GM19023 (cell line): ENCODE measurements around the gene ZPBP2.
"Not testable (repeated sequence)": the region's sequence is repeated elsewhere in the genome, so short reads cannot be mapped to it uniquely, and the experiment has no call there.

Source experiments
- ATAC-seq: cut with Tn5 transposase; IDR thresholded peaks from one replicate; pipeline ENCODE4 v1.9.1; 2021; ENCODE audit warnings: mild to moderate bottlenecking, moderate library complexity; ENCODE audit not compliant: unreplicated experiment

The ZPBP2 gene

GRCh38 chr17:39867880-39868553 lies at the start of gene ZPBP2:
Gene ZPBP2, plus strand, starts transcription at chr17:39868202. Its CDS starts 153 bp downstream, at chr17:39868355.
- ATAC-seq: peak; percentile 2

DNA sequence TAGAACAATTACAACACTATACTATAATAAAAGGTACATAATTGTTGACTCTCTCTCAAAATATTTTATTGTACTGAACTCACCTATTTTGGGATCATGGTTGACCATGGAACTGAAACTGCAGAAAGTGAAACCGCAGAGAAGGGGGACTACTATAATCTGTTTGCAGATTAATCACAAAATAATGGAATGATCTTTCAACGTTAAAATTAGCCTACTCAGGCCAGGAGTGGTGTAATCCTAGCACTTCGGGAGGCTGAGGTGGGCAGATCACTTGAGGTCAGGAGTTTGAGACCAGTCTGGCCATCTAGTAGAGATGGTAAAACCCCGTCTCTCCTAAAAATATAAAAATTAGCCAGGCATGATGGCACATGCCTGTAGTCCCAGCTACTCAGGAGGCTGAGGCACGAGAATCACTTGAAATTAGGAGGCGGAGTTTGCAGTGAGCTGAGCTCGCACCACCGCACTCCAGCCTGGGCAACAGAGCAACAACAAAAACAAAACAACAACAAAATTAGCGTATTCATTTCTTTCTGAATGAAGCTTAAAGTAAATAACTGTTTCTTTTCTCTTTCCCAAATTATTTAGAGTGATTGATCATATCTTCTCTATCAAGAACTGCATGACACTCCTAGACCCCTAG lies 49.5 kb upstream of the ZPBP2 start:
- ATAC-seq: no peak

GRCh38 chr17:39820541-39820940 lies 47.5 kb upstream of the ZPBP2 start:
- no peak for ATAC-seq

GRCh38 chr17:39820987-39821386 lies 47.0 kb upstream of the ZPBP2 start:
- no peak for ATAC-seq

- no peak for ATAC-seq
Measured at GRCh38 chr17:39822051-39822451, 46.0 kb upstream of the ZPBP2 start.

GRCh38 chr17:39823407-39824054 lies 44.5 kb upstream of the ZPBP2 start:
- no peak for ATAC-seq

DNA sequence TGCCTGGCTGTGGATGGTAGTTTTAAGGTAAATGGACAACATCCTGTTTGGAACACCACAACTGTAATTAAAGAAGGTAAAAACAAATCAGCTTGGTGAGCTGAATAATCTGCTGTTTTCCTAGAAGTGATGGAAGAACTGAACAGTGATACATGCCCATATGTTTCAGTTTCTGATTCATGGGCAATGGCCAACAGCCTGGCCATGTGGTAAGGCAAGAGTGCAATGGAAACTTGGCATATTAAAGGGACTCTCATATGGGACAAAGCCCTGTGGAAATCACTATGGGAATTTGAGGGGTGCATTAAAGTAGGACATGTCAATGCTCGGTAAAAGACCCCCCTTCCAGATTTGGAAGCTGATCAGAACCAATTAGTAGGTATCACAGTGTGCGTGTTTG lies 41.7 kb upstream of the ZPBP2 start:
- no peak for ATAC-seq

- no peak for ATAC-seq
Measured at GRCh38 chr17:39828443-39828842, 39.6 kb upstream of the ZPBP2 start.

GRCh38 chr17:39831588-39831987 lies 36.4 kb upstream of the ZPBP2 start:
- ATAC-seq: no peak

DNA sequence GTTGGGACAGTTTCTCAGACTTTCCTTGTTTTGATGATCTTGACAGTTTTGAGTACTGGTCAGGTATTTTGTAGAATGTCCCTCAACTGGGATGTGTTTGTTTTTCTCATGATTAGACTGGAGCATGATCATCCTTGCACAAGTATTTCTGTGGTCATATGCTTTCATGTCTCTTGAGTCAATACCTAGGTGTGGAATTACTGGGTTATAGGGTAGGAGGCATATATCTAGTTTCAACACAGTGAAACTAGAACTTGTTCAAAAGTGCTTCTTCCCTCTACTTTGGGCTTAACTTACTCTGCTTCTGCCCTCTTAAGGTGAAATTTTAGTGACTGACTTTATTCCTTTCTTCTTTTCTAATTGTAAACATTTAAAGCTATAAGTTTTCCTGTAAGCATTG lies 34.0 kb upstream of the ZPBP2 start:
- no peak for ATAC-seq

DNA sequence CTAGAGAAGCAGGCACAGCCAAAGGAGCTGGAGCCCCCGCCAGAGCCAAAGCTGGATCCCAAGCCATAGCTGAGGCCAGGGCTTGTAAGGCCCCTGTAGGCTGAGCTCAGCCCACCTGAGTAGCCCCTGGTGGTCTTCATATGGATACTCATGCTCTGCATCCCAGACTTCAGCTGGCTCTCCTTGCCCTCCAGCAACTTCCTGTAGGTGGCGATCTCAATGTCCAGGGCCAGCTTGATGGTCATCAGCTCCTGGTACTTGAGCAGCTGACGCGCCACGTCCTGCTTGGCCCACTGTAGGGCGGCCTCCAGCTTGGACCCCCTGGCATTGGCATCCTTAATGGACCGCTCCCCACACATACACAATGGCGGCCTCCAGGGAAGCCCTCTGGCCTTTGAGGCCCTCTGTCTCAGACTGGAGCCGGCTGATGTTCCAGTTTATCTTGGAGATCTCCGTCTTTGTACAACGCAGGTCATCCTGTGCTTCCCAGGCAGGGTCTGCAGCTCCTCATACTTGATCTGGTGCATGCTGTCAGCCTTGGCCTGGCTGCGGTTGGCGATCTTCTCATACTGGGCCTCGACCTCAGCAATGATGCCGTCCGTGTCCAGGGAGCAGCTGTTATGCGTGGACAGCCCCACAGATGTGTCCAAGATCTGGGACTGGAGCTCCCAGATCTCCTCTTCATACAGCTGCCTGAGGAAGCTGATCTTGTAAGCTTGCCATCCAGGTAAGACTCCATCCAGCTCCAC lies 32.8 kb upstream of the ZPBP2 start:
- ATAC-seq: no peak

- ATAC-seq: no peak
Measured at GRCh38 chr17:39836117-39836516, 31.9 kb upstream of the ZPBP2 start.

- ATAC-seq: no peak
Measured at GRCh38 chr17:39838057-39838456, 29.9 kb upstream of the ZPBP2 start.

GRCh38 chr17:39838784-39839183 lies 29.2 kb upstream of the ZPBP2 start:
- ATAC-seq: no peak

- no peak for ATAC-seq
Measured at GRCh38 chr17:39841134-39841683, 26.8 kb upstream of the ZPBP2 start.

GRCh38 chr17:39845052-39845846 lies 22.8 kb upstream of the ZPBP2 start:
- no peak for ATAC-seq

DNA sequence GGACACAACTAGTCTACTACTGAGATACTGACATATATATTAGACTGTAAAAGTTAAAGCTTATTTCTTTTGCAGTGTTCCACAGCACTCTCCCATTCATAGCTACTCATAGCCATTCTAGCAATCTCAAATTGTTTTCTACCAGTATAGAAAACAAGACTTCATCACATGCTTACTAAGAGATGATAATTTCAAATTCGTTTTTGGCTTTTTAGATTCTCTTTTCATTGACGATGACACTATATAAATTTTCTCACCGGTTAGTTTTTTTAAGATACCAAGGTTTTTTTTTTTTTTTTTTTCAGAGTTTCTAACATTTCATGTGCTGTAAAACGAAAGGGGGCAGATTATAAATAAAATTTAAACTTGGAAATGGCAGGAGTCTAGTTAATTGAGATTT lies 21.8 kb upstream of the ZPBP2 start:
- no peak for ATAC-seq

DNA sequence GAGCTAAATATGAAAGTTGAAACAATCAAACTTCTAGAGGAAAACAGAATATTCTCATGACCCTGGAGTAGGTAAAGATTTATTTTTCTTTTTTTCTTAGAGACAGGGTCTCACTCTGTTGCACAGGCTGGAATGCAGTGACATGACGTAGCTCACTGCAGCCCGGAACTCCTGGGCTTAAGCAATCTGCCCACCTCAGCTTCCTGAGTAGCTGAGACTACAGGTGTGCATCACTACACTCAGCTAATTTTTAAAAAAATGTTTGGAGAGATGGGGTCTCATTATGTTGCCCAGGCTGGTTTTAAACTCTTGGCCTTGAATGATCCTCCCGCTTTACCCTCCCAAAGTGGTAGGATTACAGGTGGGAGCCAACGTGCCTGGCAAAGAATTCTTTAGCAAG lies 19.4 kb upstream of the ZPBP2 start:
- ATAC-seq: no peak

GRCh38 chr17:39850186-39850585 lies 17.8 kb upstream of the ZPBP2 start:
- not testable (repeated sequence) for ATAC-seq

GRCh38 chr17:39852239-39852638 lies 15.8 kb upstream of the ZPBP2 start:
- no peak for ATAC-seq
